Transverse colon (tissue), 4 donors: ENCODE data around the gene REG4. TPM values are rescaled to one million over a fixed set of nuclear protein-coding genes. Genes with fewer than 3 reads are reported as not detected.

Experiments
- DNase-seq: peaks from one replicate; pipeline ENCODE4 v3.0.0-alpha.2; 2019
- H3K27ac ChIP-seq, 4 donors: fragments of 200-600 bp; sonication (generic); 2 replicates each; pipeline ENCODE4 v1.5.1; 2016 to 2018; ENCODE audit warnings: inconsistent platforms in 4 of 4
- H3K27me3 ChIP-seq: fragments of 200-600 bp; sonication (generic); 2 replicates; pipeline ENCODE4 v1.5.1; 2017; ENCODE audit warnings: inconsistent platforms
- H3K36me3 ChIP-seq, 4 donors: fragments of 200-600 bp; sonication (generic); 2 replicates each; pipeline ENCODE4 v1.5.1; 2017 to 2019; ENCODE audit warnings: inconsistent platforms in 4 of 4
- H3K4me1 ChIP-seq, 4 donors: fragments of 200-600 bp; sonication (generic); 2 replicates each; pipeline ENCODE4 v1.5.1; 2017 to 2020; ENCODE audit warnings: inconsistent platforms in 4 of 4
- H3K4me3 ChIP-seq, 4 donors: fragments of 200-600 bp; sonication (generic); 1 replicate in 1 of 4; 2 replicates in 3 of 4; pipeline versions ENCODE4 v1.5.1 to v1.6.1; 2017 to 2019; ENCODE audit warnings: inconsistent platforms in 4 of 4
- H3K9me3 ChIP-seq, 2 donors: fragments of 200-600 bp; sonication (generic); 2 replicates each; pipeline ENCODE4 v1.5.1; 2017 to 2019; ENCODE audit warnings: inconsistent platforms in 2 of 2
- EP300 ChIP-seq: sonication (generic); formaldehyde crosslinking; IDR thresholded peaks from one replicate; pipeline ENCODE4 v1.6.1; 2017; ENCODE audit warnings: antibody characterized with exemption, low read depth
- POLR2A ChIP-seq: fragments of 450-650 bp; IDR thresholded peaks from one replicate; pipeline ENCODE4 v1.6.1; 2016; ENCODE audit warnings: antibody characterized with exemption, mild to moderate bottlenecking, moderate library complexity
- POLR2AphosphoS5 ChIP-seq, 3 donors: sonication (generic); formaldehyde crosslinking; IDR thresholded peaks; one replicate each; pipeline ENCODE4 v1.6.1; 2016; ENCODE audit warnings: antibody characterized with exemption in 3 of 3
- WGBS, 2 donors: methylation state at CpG; one replicate each; pipeline ENCODE4 v1.1.5; 2018; ENCODE audit warnings: low coverage in 1 of 2; 5-methylcytosine and 5-hydroxymethylcytosine counted together
- in situ Hi-C, 4 donors: fragments of 200-750 bp; cut with MboI; loops; one replicate each; pipeline versions ENCODE4 v1.15.0 to v1.15.1; 2017; ENCODE audit warnings: low sequenced_read_pairs in 3 of 4, low pct_ligation_motif_present in 1 of 4, low pct_unique_long_range_greater_than_20kb in 1 of 4
- intact Hi-C: fragments of 100-400 bp; cut with DNase I; formaldehyde crosslinking; loops from one replicate; pipeline ENCODE4 v1.15.1; 2023; ENCODE audit warnings: low total_unique reads
- total RNA-seq, 4 donors: library from RNA; depleted of rRNA; stranded (reverse); fragments of >200 nt; gene quantifications; one replicate each; pipeline ENCODE4 v1.1.0, GENCODE V29; 2016
- TF ChIP-seq, protein P1 (sequence below), 5 experiments: fragments of 200-600 bp in 3 of 5; fragments of 450-650 bp in 2 of 5; sonication (generic) in 3 of 5; IDR thresholded peaks; 1 replicate in 2 of 5; 2 replicates in 3 of 5; pipeline ENCODE4 v1.5.1; 2016 to 2017; ENCODE audit warnings: antibody characterized with exemption in 5 of 5, inconsistent platforms in 3 of 5, mild to moderate bottlenecking in 2 of 5, moderate library complexity in 1 of 5

REG4 gene
- total RNA-seq, 4 donors from 2014 or later, result 0.48 to 11.9 (median 3.2) TPM; not detected in 1

DNA sequence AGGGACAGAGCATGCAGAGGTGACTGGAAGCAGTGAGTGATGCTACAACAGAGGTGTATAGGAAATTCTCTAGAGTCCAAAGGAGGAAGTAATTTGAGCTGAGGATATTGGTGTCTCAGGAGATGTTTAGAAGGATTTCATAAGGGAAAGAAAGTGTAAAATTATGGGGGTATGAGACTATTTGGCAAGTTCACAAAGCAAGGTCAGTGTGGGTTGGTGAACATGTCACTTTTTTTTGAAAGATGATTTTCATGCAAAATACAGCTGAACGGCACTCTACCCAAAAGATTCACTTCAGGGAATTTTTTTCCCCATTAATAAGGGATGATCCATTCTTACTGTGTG, 66.7 kb downstream of the REG4 start:
- intact Hi-C loops, result no loop called here
- Histone ChIP-seq H3K4me3 (no peak overlapping the region), H3K27ac (no peak overlapping the region), H3K4me1 (peaks cover 0 to 9% (median 6%) of the 10 kb centered on the region in 4 donors), H3K9me3 (no peaks in the 10 kb centered on the region), H3K27me3 (no peaks in the 10 kb centered on the region), H3K36me3 (no peaks in the 10 kb centered on the region)
- DNase-seq, result no peak
- TF ChIP-seq POLR2A (no peak), EP300 (no peak), POLR2AphosphoS5 (IDR thresholded peaks at IDR 0.05) (no peak)
- TF ChIP-seq, protein P1, sequence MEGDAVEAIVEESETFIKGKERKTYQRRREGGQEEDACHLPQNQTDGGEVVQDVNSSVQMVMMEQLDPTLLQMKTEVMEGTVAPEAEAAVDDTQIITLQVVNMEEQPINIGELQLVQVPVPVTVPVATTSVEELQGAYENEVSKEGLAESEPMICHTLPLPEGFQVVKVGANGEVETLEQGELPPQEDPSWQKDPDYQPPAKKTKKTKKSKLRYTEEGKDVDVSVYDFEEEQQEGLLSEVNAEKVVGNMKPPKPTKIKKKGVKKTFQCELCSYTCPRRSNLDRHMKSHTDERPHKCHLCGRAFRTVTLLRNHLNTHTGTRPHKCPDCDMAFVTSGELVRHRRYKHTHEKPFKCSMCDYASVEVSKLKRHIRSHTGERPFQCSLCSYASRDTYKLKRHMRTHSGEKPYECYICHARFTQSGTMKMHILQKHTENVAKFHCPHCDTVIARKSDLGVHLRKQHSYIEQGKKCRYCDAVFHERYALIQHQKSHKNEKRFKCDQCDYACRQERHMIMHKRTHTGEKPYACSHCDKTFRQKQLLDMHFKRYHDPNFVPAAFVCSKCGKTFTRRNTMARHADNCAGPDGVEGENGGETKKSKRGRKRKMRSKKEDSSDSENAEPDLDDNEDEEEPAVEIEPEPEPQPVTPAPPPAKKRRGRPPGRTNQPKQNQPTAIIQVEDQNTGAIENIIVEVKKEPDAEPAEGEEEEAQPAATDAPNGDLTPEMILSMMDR (IDR thresholded peaks at IDR 0.05), result no peak
- in situ Hi-C loops, result loop anchor here in 1 of 4 donors (25.0 kb wide), 1 partner anchor 118 kb away; no protein-coding TSS in a partner anchor
- 83 to 90% methylated on average over 1 of the region's 1 CpG for WGBS, 2 donors

Other genes starting within 250 kb of the REG4 start
- 1 to 10 TPM in 3 of 4 donors, under 1 TPM in 1; 1.00 to 5.6 (median 2.9) TPM for gene ZNF697, start 163.2 kb downstream of the REG4 start, total RNA-seq
- gene PHGDH, start 99.5 kb downstream of the REG4 start, total RNA-seq, result 10 to 100 TPM in 1 of 4 donors, 1 to 10 TPM in 3; 4.2 to 11.9 (median 8.1) TPM
- 1,000 to 10,000 TPM in 1 of 4 donors, 100 to 1,000 TPM in 2, 10 to 100 TPM in 1; 24.7 to 1,050 (median 278) TPM for gene HMGCS2, start 42.6 kb downstream of the REG4 start, total RNA-seq
- gene ADAM30, start 85.1 kb upstream of the REG4 start, total RNA-seq, result not detected